Measurements from ENCODE around the gene RNF166. TPM values are rescaled to one million over a fixed set of nuclear protein-coding genes. Genes with fewer than 3 reads are reported as not detected.

RNF166 gene
- total RNA-seq, 1 experiment from 2014 or later = 46.2 TPM

DNA sequence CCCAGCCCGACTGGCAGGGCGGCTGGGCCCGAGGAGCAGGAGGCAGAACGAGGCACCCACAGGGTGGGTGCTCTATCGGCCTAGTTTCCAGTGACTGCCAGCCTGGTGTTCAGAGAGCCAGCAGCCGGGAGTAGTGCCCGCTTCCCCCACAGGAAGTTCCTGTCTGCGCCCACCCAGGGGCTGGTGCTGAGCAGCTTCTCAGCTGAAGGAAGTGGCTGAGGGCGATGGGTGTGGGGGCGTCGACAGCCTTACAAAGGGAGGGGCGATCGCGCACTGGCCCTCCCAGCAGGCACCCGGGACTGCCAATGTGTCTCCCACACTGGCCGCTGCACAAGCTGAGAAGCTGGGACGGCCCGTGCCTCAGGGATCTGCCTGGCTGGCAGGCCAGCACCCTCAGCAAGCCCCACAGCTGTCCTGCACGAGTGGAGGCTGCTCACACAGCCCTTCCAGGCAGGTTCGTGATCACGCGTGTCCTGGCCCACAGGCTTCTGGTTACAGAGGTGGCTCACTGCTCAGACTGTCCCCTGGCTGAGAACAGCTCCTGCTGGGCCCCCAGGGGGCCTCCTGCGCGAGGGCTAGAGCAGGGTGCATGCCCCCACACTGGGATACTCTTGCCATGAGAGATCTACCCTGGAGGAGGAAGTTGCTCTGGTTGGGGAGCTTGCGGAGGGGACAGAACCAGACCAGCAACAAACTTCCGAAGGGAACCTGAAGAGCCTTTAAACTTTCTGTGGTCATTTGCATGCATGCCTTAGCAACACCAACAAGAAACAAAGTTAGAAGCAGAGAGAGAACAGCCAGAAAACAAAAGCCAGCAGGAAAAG lies 2.5 kb downstream of the RNF166 start:
- peaks cover 19% of the 10 kb centered on the region for H3K4me1 Mint-ChIP-seq
- no peaks in the 10 kb centered on the region for H3K36me3 Mint-ChIP-seq
- peak overlapping the region; percentile 62; the same call in 1 of the 2 replicates for H3K27ac Mint-ChIP-seq
- POLR2A ChIA-PET = interaction anchor here (0.6 kb wide), 1 partner anchor 716 kb away, joined by 3 read pairs; no protein-coding TSS in a partner anchor
- TF ChIP-seq, protein P1, sequence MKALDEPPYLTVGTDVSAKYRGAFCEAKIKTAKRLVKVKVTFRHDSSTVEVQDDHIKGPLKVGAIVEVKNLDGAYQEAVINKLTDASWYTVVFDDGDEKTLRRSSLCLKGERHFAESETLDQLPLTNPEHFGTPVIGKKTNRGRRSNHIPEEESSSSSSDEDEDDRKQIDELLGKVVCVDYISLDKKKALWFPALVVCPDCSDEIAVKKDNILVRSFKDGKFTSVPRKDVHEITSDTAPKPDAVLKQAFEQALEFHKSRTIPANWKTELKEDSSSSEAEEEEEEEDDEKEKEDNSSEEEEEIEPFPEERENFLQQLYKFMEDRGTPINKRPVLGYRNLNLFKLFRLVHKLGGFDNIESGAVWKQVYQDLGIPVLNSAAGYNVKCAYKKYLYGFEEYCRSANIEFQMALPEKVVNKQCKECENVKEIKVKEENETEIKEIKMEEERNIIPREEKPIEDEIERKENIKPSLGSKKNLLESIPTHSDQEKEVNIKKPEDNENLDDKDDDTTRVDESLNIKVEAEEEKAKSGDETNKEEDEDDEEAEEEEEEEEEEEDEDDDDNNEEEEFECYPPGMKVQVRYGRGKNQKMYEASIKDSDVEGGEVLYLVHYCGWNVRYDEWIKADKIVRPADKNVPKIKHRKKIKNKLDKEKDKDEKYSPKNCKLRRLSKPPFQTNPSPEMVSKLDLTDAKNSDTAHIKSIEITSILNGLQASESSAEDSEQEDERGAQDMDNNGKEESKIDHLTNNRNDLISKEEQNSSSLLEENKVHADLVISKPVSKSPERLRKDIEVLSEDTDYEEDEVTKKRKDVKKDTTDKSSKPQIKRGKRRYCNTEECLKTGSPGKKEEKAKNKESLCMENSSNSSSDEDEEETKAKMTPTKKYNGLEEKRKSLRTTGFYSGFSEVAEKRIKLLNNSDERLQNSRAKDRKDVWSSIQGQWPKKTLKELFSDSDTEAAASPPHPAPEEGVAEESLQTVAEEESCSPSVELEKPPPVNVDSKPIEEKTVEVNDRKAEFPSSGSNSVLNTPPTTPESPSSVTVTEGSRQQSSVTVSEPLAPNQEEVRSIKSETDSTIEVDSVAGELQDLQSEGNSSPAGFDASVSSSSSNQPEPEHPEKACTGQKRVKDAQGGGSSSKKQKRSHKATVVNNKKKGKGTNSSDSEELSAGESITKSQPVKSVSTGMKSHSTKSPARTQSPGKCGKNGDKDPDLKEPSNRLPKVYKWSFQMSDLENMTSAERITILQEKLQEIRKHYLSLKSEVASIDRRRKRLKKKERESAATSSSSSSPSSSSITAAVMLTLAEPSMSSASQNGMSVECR (CRISPR knock-in tag; IDR thresholded peaks at IDR 0.05; ENCODE audit: borderline replicate concordance) = no peak
- TF ChIP-seq, protein P2, sequence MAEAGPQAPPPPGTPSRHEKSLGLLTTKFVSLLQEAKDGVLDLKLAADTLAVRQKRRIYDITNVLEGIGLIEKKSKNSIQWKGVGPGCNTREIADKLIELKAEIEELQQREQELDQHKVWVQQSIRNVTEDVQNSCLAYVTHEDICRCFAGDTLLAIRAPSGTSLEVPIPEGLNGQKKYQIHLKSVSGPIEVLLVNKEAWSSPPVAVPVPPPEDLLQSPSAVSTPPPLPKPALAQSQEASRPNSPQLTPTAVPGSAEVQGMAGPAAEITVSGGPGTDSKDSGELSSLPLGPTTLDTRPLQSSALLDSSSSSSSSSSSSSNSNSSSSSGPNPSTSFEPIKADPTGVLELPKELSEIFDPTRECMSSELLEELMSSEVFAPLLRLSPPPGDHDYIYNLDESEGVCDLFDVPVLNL (CRISPR knock-in tag; IDR thresholded peaks at IDR 0.05; ENCODE audit: borderline replicate concordance, low read depth) = no peak
- TF ChIP-seq GRHL2 (CRISPR knock-in tag; IDR thresholded peaks at IDR 0.05; ENCODE audit: insufficient replicate concordance, severe bottlenecking) = no peak
- no peak for TF ChIP-seq CBFB (CRISPR knock-in tag; IDR thresholded peaks at IDR 0.05; ENCODE audit: low read depth)
- no peak for TF ChIP-seq ATF1 (CRISPR knock-in tag; IDR thresholded peaks at IDR 0.05)
- no peak for TF ChIP-seq ESRRA (CRISPR knock-in tag; IDR thresholded peaks at IDR 0.05; ENCODE audit: borderline replicate concordance)
- TF ChIP-seq ETV6 (CRISPR knock-in tag; IDR thresholded peaks at IDR 0.05) = no peak
- TF ChIP-seq, protein P3, sequence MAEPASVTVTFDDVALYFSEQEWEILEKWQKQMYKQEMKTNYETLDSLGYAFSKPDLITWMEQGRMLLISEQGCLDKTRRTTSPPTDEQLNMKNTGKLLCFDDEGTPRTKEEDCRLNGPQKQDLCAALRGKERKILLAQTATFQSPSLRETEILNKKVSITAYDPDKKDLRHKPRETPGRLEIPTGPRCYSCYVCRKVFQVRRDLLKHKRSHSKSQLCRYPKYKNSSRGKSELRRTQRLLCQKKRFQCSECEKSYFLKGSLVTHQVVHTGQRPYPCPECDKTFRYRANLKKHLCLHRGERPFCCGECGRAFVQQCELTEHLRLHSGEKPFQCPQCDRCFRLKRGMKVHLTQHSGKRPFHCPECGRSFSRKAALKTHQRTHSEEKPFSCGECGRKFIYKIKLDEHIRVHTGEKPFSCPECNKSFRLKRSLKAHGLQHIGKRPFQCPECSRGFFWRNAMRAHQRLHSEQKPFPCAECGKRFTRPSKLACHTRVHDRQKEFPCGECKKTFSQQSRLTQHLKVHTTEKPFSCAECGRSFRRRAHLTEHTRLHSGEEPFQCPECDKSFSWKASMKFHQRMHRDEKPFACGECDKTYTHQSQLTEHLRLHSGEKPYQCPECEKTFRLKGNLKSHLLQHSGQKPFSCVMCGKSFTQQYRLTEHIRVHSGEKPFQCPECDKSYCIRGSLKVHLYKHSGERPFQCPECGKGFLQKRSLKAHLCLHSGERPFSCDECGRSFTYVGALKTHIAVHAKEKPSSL (CRISPR knock-in tag; conservative IDR thresholded peaks at IDR 0.05) = no peak
- no peak for TF ChIP-seq TCF7 (CRISPR knock-in tag; IDR thresholded peaks at IDR 0.05; ENCODE audit: low read depth)
- TF ChIP-seq, protein P4, sequence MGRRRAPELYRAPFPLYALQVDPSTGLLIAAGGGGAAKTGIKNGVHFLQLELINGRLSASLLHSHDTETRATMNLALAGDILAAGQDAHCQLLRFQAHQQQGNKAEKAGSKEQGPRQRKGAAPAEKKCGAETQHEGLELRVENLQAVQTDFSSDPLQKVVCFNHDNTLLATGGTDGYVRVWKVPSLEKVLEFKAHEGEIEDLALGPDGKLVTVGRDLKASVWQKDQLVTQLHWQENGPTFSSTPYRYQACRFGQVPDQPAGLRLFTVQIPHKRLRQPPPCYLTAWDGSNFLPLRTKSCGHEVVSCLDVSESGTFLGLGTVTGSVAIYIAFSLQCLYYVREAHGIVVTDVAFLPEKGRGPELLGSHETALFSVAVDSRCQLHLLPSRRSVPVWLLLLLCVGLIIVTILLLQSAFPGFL (CRISPR knock-in tag; IDR thresholded peaks at IDR 0.05; ENCODE audit: borderline replicate concordance) = no peak
- DNase-seq (ENCODE audit: low spot score) (no peak), ATAC-seq (no peak)
- H3K9me3 Mint-ChIP-seq = no peaks in the 10 kb centered on the region
- no peaks in the 10 kb centered on the region for H3K27me3 Mint-ChIP-seq (ENCODE audit: low read depth)
- H3K4me3 Mint-ChIP-seq = peak overlapping the region; percentile 84
- CTCF ChIA-PET = interaction anchor here (1.0 to 6.8 kb wide), 3 partner anchors 18 to 33 kb away, joined by 3 to 46 read pairs (median 8); no protein-coding TSS in a partner anchor

DNA sequence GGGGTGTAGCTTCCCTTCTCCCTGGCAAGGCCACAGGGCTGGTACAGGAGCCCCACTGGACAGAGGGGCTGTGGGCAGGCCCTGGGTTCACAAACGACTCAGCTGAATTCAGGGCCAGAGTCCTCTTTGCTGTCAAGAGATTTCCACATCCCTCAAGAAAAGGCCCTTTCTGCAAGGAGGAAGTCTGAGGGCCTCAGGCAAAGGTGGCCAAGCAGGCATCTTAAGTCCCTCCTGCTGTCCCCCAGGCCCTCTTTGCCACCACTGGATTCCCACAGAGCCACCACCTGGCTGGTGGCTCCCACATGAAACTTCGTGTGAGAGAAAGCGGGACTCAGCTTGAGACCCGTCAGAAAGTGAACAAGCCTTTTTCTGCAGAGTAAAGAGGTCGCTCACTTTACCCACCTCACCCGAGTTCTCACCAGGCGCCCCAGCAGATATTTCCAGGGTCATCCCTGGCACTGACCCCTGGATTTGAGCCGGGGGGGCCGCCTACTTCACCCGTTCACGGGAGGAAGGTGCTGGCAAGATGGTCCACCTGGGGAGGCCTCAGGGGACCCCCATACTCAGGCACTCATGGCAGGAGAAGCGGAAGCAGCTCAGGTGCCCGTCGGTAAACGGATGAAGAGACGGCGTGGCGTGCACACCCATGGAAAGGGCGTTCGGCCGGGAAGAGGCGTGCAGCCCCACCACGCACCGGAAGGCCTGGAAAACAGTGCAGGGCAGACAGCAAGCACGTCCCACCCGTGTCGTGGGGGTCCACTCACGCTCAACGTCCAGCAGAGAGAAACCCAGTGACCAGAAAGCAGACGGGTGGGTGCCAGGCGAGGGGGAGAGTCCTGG lies 3.6 kb downstream of the RNF166 start:
- POLR2A ChIA-PET = no interaction called here
- CTCF ChIA-PET = interaction anchor here (0.8 to 6.8 kb wide), 3 partner anchors 17 to 35 kb away, joined by 3 to 46 read pairs (median 4); no protein-coding TSS in a partner anchor
- Mint-ChIP-seq H3K4me3 (no peak overlapping the region), H3K27ac (peak overlapping the region; percentile 53; the same call in 1 of the 2 replicates), H3K9me3 (no peaks in the 10 kb centered on the region), H3K4me1 (peaks cover 18% of the 10 kb centered on the region), H3K27me3 (ENCODE audit: low read depth) (no peaks in the 10 kb centered on the region), H3K36me3 (peaks cover 2% of the 10 kb centered on the region; the same call in 1 of the 2 replicates)
- DNase-seq (ENCODE audit: low spot score) (no peak), ATAC-seq (no peak)
- TF ChIP-seq KAT7 (CRISPR knock-in tag; IDR thresholded peaks at IDR 0.05; ENCODE audit: borderline replicate concordance) (no peak), OVOL2 (CRISPR knock-in tag; IDR thresholded peaks at IDR 0.05; ENCODE audit: borderline replicate concordance) (no peak), ZNF317 (CRISPR knock-in tag; IDR thresholded peaks at IDR 0.05; ENCODE audit: borderline replicate concordance, low read depth) (no peak)
- TF ChIP-seq, protein P2 (CRISPR knock-in tag; IDR thresholded peaks at IDR 0.05; ENCODE audit: borderline replicate concordance, low read depth) = no peak
- TF ChIP-seq, protein P5, sequence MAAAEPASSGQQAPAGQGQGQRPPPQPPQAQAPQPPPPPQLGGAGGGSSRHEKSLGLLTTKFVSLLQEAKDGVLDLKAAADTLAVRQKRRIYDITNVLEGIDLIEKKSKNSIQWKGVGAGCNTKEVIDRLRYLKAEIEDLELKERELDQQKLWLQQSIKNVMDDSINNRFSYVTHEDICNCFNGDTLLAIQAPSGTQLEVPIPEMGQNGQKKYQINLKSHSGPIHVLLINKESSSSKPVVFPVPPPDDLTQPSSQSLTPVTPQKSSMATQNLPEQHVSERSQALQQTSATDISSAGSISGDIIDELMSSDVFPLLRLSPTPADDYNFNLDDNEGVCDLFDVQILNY (CRISPR knock-in tag; IDR thresholded peaks at IDR 0.05) = no peak
- TF ChIP-seq, protein P6, sequence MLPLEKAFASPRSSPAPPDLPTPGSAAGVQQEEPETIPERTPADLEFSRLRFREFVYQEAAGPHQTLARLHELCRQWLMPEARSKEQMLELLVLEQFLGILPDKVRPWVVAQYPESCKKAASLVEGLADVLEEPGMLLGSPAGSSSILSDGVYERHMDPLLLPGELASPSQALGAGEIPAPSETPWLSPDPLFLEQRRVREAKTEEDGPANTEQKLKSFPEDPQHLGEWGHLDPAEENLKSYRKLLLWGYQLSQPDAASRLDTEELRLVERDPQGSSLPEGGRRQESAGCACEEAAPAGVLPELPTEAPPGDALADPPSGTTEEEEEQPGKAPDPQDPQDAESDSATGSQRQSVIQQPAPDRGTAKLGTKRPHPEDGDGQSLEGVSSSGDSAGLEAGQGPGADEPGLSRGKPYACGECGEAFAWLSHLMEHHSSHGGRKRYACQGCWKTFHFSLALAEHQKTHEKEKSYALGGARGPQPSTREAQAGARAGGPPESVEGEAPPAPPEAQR (CRISPR knock-in tag; IDR thresholded peaks at IDR 0.05) = no peak

All from WTC11 (cell line).